Fibroblast of skin of scalp (primary cell): ENCODE data around the gene GPR12. TPM values are rescaled to one million over a fixed set of nuclear protein-coding genes. Genes with fewer than 3 reads are reported as not detected.

Experiments used
- DNase-seq: peaks from one replicate; pipeline ENCODE4 v3.0.0-alpha.2; 2013
- polyA plus RNA-seq, 2 experiments: library from polyadenylated mRNA; unstranded; fragments of 120-200 nt; gene quantifications; one replicate each; pipeline ENCODE4 v1.2.1, GENCODE V29; 2013; ENCODE audit not compliant: insufficient read length in 2 of 2

The GPR12 gene
- not detected for polyA plus RNA-seq (2013, experiment 1 of 2; ENCODE audit: insufficient read length)
- polyA plus RNA-seq (2013, experiment 2 of 2; ENCODE audit: insufficient read length) = 0.06 TPM

GRCh38 chr13:26759907-26760831 lies at the start of gene GPR12:
Gene GPR12, minus strand, starts transcription at chr13:26760786. Its CDS starts 959 bp downstream, at chr13:26759827.
- no peak for DNase-seq

- DNase-seq = no peak
These were observed 49.5 kb upstream of the GPR12 start for GRCh38 chr13:26810095-26810494.

GRCh38 chr13:26806891-26807290 lies 46.3 kb upstream of the GPR12 start:
- DNase-seq = no peak

- no peak for DNase-seq
These were observed 27.4 kb upstream of the GPR12 start for GRCh38 chr13:26787961-26788360.

- DNase-seq = no peak
These were observed 26.2 kb upstream of the GPR12 start for GRCh38 chr13:26786651-26787295.

GRCh38 chr13:26785838-26786630 lies 25.4 kb upstream of the GPR12 start:
- no peak for DNase-seq

- no peak for DNase-seq
These were observed 24.4 kb upstream of the GPR12 start for GRCh38 chr13:26784704-26785639.

- DNase-seq = no peak
These were observed 19.8 kb upstream of the GPR12 start for GRCh38 chr13:26780411-26780810.

GRCh38 chr13:26779321-26779720 lies 18.7 kb upstream of the GPR12 start:
- no peak for DNase-seq

- DNase-seq = no peak
These were observed 11.9 kb upstream of the GPR12 start for GRCh38 chr13:26772531-26772930.

- no peak for DNase-seq
These were observed 11.2 kb upstream of the GPR12 start for GRCh38 chr13:26771796-26772195.

GRCh38 chr13:26762745-26763345 lies 2.3 kb upstream of the GPR12 start:
- no peak for DNase-seq

- no peak for DNase-seq
These were observed 421 bp upstream of the GPR12 start for GRCh38 chr13:26760832-26761582.

GRCh38 chr13:26759249-26759906 lies 1.2 kb downstream of the GPR12 start:
- DNase-seq = no peak

- no peak for DNase-seq
These were observed 2.0 kb downstream of the GPR12 start for GRCh38 chr13:26758496-26759157.

- DNase-seq = no peak
These were observed 3.6 kb downstream of the GPR12 start for GRCh38 chr13:26756961-26757360.

GRCh38 chr13:26752671-26753070 lies 7.9 kb downstream of the GPR12 start:
- no peak for DNase-seq

GRCh38 chr13:26749905-26750304 lies 10.7 kb downstream of the GPR12 start:
- DNase-seq = no peak

- DNase-seq = no peak
These were observed 11.3 kb downstream of the GPR12 start for GRCh38 chr13:26749285-26749684.
